GM23338 (cell line): ENCODE results near the gene CAPZB. TPM values are rescaled to one million over a fixed set of nuclear protein-coding genes. Genes with fewer than 3 reads are reported as not detected.

Source experiments
- ATAC-seq: fragments of 200-7000 bp; cut with Tn5 transposase; 3 replicates; pipeline ENCODE4 v1.9.1; 2020
- DNase-seq: peaks from one replicate; pipeline ENCODE4 v3.0.0-alpha.2; 2015; ENCODE audit warnings: low spot score
- H2AFZ ChIP-seq: fragments of 200-600 bp; sonication (generic); 2 replicates; pipeline ENCODE4 v1.8.0; 2016; ENCODE audit warnings: antibody characterized with exemption, mild to moderate bottlenecking, moderate library complexity
- H3F3A ChIP-seq: fragments of 200-600 bp; sonication (generic); replicated peaks from 2 replicates; pipeline ENCODE4 v1.8.0; 2017; ENCODE audit warnings: antibody characterized with exemption, mixed run types, low read depth
- H3K27ac ChIP-seq: fragments of 200-600 bp; sonication (generic); 2 replicates; pipeline ENCODE4 v1.6.1; 2016; ENCODE audit warnings: low read depth
- H3K27me3 ChIP-seq: fragments of 200-600 bp; sonication (generic); 2 replicates; pipeline ENCODE4 v1.8.0; 2016; ENCODE audit warnings: mild to moderate bottlenecking, mixed run types, moderate library complexity; ENCODE audit not compliant: insufficient read depth
- H3K36me3 ChIP-seq: fragments of 200-600 bp; sonication (generic); 2 replicates; pipeline ENCODE4 v1.8.0; 2016; ENCODE audit warnings: mild to moderate bottlenecking; ENCODE audit not compliant: insufficient read depth
- H3K4me1 ChIP-seq: fragments of 200-600 bp; sonication (generic); 2 replicates; pipeline ENCODE4 v1.8.0; 2016; ENCODE audit warnings: mild to moderate bottlenecking, moderate library complexity; ENCODE audit not compliant: insufficient read depth
- H3K4me2 ChIP-seq: fragments of 200-600 bp; sonication (generic); 2 replicates; pipeline ENCODE4 v1.7.1; 2017; ENCODE audit warnings: mixed run types
- H3K4me3 ChIP-seq: fragments of 200-600 bp; sonication (generic); 2 replicates; pipeline ENCODE4 v1.6.1; 2016; ENCODE audit warnings: mixed run types
- H3K79me2 ChIP-seq: fragments of 200-600 bp; sonication (generic); replicated peaks from 2 replicates; pipeline ENCODE4 v1.8.0; 2017; ENCODE audit warnings: mild to moderate bottlenecking; ENCODE audit not compliant: insufficient read depth
- H3K9me2 ChIP-seq: fragments of 200-600 bp; sonication (generic); 2 replicates; pipeline ENCODE4 v1.8.0; 2017; ENCODE audit not compliant: insufficient read depth
- H4K20me1 ChIP-seq: fragments of 200-600 bp; sonication (generic); replicated peaks from 2 replicates; pipeline ENCODE4 v1.8.0; 2017; ENCODE audit warnings: mild to moderate bottlenecking; ENCODE audit not compliant: insufficient read depth
- H3K27ac Mint-ChIP-seq: 2 replicates; pipeline ENCODE4 v1.8.0; 2020; ENCODE audit warnings: inconsistent platforms, mild to moderate bottlenecking, moderate library complexity, mixed read lengths
- H3K27me3 Mint-ChIP-seq: 3 replicates; pipeline ENCODE4 v1.8.0; 2022; ENCODE audit warnings: low read depth, mild to moderate bottlenecking, moderate library complexity, mixed read lengths, inconsistent platforms; ENCODE audit not compliant: insufficient read depth, poor library complexity
- H3K36me3 Mint-ChIP-seq: 3 replicates; pipeline ENCODE4 v1.8.0; 2021; ENCODE audit warnings: low read depth, mild to moderate bottlenecking, inconsistent platforms, moderate library complexity, mixed read lengths
- H3K4me1 Mint-ChIP-seq: 3 replicates; pipeline ENCODE4 v1.8.0; 2020; ENCODE audit warnings: mild to moderate bottlenecking, inconsistent platforms, mixed read lengths
- H3K4me3 Mint-ChIP-seq: 3 replicates; pipeline ENCODE4 v1.8.0; 2021; ENCODE audit warnings: moderate library complexity, mild to moderate bottlenecking, inconsistent platforms, mixed read lengths
- H3K9me3 Mint-ChIP-seq: 3 replicates; pipeline ENCODE4 v1.8.0; 2020; ENCODE audit warnings: moderate library complexity, mild to moderate bottlenecking, inconsistent platforms, mixed read lengths
- CREB1 ChIP-seq: fragments of 250-450 bp; sonication (Bioruptor Pico); IDR thresholded peaks from 2 replicates; pipeline ENCODE4 v1.5.0; 2020; ENCODE audit warnings: low read depth, mild to moderate bottlenecking, moderate library complexity
- CTCF ChIP-seq, 2 experiments: fragments of 200-600 bp in 1 of 2; sonication (generic) in 1 of 2; conservative IDR thresholded peaks; 2 replicates each; pipeline versions ENCODE4 v1.5.1 to v1.6.1; 2016 to 2017; ENCODE audit warnings: antibody characterized with exemption in 2 of 2, low read depth in 2 of 2, mild to moderate bottlenecking in 2 of 2, moderate library complexity in 1 of 2
- EZH2 ChIP-seq: fragments of 200-600 bp; sonication (generic); IDR thresholded peaks from one replicate; pipeline ENCODE4 v1.8.0; 2017; ENCODE audit warnings: antibody characterized with exemption, mild to moderate bottlenecking, low read depth; ENCODE audit not compliant: unreplicated experiment
- EZH2phosphoT487 ChIP-seq: fragments of 200-600 bp; sonication (generic); IDR thresholded peaks from one replicate; pipeline ENCODE4 v1.8.1; 2018; ENCODE audit warnings: antibody characterized with exemption; ENCODE audit not compliant: unreplicated experiment
- JUNB ChIP-seq: IDR thresholded peaks from one replicate; pipeline ENCODE4 v1.6.1; 2016; ENCODE audit warnings: antibody characterized with exemption; ENCODE audit not compliant: unreplicated experiment
- NANOG ChIP-seq: IDR thresholded peaks from 2 replicates; pipeline ENCODE4 v1.6.1; 2016; ENCODE audit warnings: antibody characterized with exemption, borderline replicate concordance
- POLR2AphosphoS5 ChIP-seq: IDR thresholded peaks from 2 replicates; pipeline ENCODE4 v1.6.1; 2016; ENCODE audit warnings: antibody characterized with exemption, low read depth
- REST ChIP-seq: IDR thresholded peaks from one replicate; pipeline ENCODE4 v1.6.1; 2018; ENCODE audit warnings: antibody characterized with exemption; ENCODE audit not compliant: unreplicated experiment
- STAT1 ChIP-seq: IDR thresholded peaks from one replicate; pipeline ENCODE4 v1.6.1; 2016; ENCODE audit warnings: antibody characterized with exemption; ENCODE audit not compliant: unreplicated experiment
- ZNF114 ChIP-seq: fragments of 250-450 bp; sonication (Bioruptor Pico); IDR thresholded peaks from 2 replicates; pipeline ENCODE4 v1.5.0; 2020; ENCODE audit warnings: mild to moderate bottlenecking, moderate library complexity
- ZNF331 ChIP-seq: fragments of 250-450 bp; sonication (Bioruptor Pico); IDR thresholded peaks from 2 replicates; pipeline ENCODE4 v1.5.0; 2020; ENCODE audit warnings: low read depth, mild to moderate bottlenecking, moderate library complexity
- ZNF462 ChIP-seq: fragments of 250-450 bp; sonication (Bioruptor Pico); IDR thresholded peaks from 2 replicates; pipeline ENCODE4 v1.5.0; 2020; ENCODE audit warnings: mild to moderate bottlenecking, moderate library complexity
- polyA plus RNA-seq: library from polyadenylated mRNA; unstranded; fragments of >200 nt; fragmentation: Nextera tagmentation; extraction: Ambion mirVana; gene quantifications from 2 replicates; pipeline ENCODE4 v1.2.1, GENCODE V29; 2016
- total RNA-seq: library from RNA; depleted of rRNA; stranded (reverse); fragments of >200 nt; shearing (Covaris generic); gene quantifications from 2 replicates; pipeline ENCODE4 v1.2.3, GENCODE V29; 2014
- TF ChIP-seq, protein P1 (sequence below): IDR thresholded peaks from 2 replicates; pipeline ENCODE4 v1.6.1; 2016; ENCODE audit warnings: antibody characterized with exemption

CAPZB gene
- total and polyA plus RNA-seq, 2 experiments from 2014 or later = 195 to 348 TPM

DNA sequence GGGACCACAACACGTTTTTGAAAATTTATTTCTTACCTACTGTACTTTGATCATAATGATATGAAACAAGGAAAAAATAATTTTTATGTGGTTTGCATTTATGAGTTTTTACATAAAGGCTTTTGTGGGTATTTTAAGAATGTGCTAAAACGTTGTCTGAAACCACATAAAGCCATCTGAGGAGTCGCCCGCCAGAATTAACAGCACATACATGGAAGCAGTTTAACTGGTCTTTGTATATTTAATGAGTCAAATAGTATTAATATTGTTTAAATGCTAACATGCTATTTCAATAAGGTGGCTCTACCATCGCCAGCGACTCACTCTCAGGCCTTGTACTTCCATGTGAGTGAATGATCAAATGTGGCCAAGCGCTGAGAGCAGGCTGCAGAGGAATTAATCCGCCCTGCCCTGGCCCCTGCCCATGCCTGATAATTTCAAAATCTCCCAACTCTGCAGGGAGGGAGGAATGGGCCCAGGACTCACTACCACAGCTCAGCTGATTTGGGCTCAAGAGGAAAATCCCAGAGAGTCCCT, 123.7 kb downstream of the CAPZB start:
- no peak for DNase-seq
- Histone ChIP-seq H2AFZ (no peak overlapping the region), H3K4me1 (no peaks in the 10 kb centered on the region), H3K79me2 (peaks cover 77% of the 10 kb centered on the region), H3K27ac (no peak overlapping the region; the same call in 1 of the 2 replicates), H3K36me3 (no peaks in the 10 kb centered on the region), H3F3A (0 out of 2 replicates have a peak, but pooled peaks cover 2% of the 10 kb centered on the region), H3K27me3 (no peaks in the 10 kb centered on the region), H3K9me2 (no peaks in the 10 kb centered on the region), H3K4me2 (no peak overlapping the region), H3K4me3 (no peak overlapping the region), H4K20me1 (peaks cover 42% of the 10 kb centered on the region)
- H3K27ac Mint-ChIP-seq = peak overlapping the region; percentile 60; the same call in 1 of the 2 replicates
- no peak overlapping the region for H3K4me3 Mint-ChIP-seq
- H3K4me1 Mint-ChIP-seq = peaks cover 20% of the 10 kb centered on the region
- ATAC-seq = peak; percentile 15; the same call in 2 of the 3 replicates
- H3K9me3 Mint-ChIP-seq = no peaks in the 10 kb centered on the region
- peaks cover 7% of the 10 kb centered on the region for H3K27me3 Mint-ChIP-seq
- TF ChIP-seq EZH2 (no peak), EZH2phosphoT487 (no peak), JUNB (no peak), ZNF462 (CRISPR knock-in tag) (no peak), REST (no peak), NANOG (no peak), POLR2AphosphoS5 (no peak), ZNF114 (CRISPR knock-in tag) (no peak), ZNF331 (CRISPR knock-in tag) (no peak), CTCF (conservative IDR thresholded peaks at IDR 0.05; ENCODE audit: low read depth in 2 of 2) (no peak), STAT1 (no peak), CREB1 (CRISPR knock-in tag) (no peak)
- TF ChIP-seq, protein P1, sequence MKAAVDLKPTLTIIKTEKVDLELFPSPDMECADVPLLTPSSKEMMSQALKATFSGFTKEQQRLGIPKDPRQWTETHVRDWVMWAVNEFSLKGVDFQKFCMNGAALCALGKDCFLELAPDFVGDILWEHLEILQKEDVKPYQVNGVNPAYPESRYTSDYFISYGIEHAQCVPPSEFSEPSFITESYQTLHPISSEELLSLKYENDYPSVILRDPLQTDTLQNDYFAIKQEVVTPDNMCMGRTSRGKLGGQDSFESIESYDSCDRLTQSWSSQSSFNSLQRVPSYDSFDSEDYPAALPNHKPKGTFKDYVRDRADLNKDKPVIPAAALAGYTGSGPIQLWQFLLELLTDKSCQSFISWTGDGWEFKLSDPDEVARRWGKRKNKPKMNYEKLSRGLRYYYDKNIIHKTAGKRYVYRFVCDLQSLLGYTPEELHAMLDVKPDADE = no peak
- H3K36me3 Mint-ChIP-seq = peaks cover 18% of the 10 kb centered on the region; the same call in 2 of the 3 replicates
